HG02571 (cell line): Measurements from ENCODE around the gene MITD1.
"Not testable (repeated sequence)": the region's sequence is repeated elsewhere in the genome, so short reads cannot be mapped to it uniquely, and the experiment has no call there.

Experiments
- ATAC-seq: cut with Tn5 transposase; IDR thresholded peaks from one replicate; pipeline ENCODE4 v1.9.1; 2021; ENCODE audit warnings: mild to moderate bottlenecking, moderate library complexity; ENCODE audit not compliant: unreplicated experiment

Gene MITD1

GRCh38 chr2:99154643-99155536 lies 26.0 kb downstream of the MITD1 start, which contains the start of the genes LIPT1 and TSGA10:
Gene LIPT1 (plus strand): TSS chr2:99154967. CDS start chr2:99161958, 6,991 bp downstream.
Gene TSGA10 (minus strand): TSS chr2:99154942. CDS start chr2:99109439, 45,503 bp downstream.
- peak; percentile 95 for ATAC-seq

GRCh38 chr2:99153921-99154604 lies 26.8 kb downstream of the MITD1 start:
- no peak for ATAC-seq

DNA sequence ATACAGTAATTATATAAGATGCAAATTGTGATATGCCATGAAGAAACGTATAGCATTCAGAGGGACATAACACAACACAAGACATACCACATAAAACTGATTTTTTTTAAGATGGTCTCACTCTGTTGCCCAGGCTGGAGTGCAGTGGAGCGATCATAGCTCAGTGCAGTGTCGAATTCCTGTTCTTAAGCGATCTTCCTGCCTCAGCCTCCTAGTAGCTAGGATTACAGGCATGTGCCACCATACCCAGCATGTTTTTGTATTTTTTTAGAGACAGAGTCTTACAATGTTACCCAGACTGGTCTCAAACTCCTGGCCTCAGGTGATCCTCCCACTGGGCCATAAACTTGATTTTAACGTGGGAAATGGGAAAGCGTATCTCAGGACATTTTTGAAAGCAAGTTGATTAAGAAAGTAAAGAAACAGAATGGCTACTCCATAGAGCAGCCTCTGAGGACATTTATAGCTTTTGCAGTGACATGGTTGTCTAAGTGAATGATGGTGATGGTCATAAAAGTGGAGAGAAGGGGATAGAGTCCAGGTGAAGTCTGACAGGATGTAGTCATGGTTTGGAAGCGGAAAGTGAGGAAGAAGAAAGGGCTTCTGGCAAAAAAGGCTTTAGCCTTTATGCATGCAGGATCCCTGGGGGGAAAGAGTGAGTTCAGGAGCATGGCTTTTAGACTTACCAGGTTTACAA lies 28.5 kb downstream of the MITD1 start:
- no peak for ATAC-seq

DNA sequence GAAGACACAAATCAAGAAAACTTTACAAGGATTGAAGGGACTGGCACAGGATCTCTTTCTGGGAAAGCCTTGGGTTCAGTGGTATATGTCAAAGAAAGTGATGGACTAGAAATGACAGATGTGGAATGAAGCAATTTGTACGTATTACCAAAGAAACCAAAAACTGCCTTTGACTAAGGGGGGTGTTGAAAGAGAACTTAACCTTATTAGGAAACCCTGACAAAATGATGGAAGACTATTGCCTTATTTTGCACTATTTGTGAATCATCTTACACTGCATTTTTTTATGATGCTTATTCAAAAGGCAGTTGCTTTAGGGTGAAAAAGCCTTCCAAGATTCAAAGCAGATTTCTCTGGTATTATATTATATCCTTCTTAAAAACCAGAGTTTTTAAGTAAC lies 30.2 kb downstream of the MITD1 start:
- ATAC-seq, result no peak

GRCh38 chr2:99141110-99142108 lies 39.4 kb downstream of the MITD1 start, which contains the start of gene C2orf15:
Gene C2orf15 (plus strand): TSS chr2:99141707. CDS start chr2:99150559, 8,852 bp downstream.
- ATAC-seq, result peak; percentile 91

- peak; percentile 36 for ATAC-seq
Measured at GRCh38 chr2:99140860-99141109, 40.1 kb downstream of the MITD1 start.

GRCh38 chr2:99140056-99140859 lies 40.6 kb downstream of the MITD1 start:
- no peak for ATAC-seq

DNA sequence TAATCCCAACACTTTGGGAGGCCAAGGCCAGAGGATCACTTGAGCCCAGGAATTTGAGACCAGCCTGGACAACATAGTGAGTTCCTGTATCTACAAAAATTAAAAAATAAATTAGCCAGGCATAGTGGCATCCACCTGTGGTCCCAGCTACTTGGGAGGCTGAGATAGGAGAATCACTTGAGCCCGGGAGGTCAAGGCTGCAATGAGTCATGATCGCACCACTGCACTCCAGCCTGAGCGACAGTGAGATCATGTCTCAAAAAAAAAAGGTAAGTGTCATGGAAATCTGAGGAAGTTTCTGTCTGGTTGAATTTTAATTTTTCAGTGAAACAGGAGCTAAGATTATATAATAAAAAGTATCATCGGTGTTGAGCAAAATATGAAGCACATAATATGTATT lies 41.9 kb downstream of the MITD1 start:
- no peak for ATAC-seq

DNA sequence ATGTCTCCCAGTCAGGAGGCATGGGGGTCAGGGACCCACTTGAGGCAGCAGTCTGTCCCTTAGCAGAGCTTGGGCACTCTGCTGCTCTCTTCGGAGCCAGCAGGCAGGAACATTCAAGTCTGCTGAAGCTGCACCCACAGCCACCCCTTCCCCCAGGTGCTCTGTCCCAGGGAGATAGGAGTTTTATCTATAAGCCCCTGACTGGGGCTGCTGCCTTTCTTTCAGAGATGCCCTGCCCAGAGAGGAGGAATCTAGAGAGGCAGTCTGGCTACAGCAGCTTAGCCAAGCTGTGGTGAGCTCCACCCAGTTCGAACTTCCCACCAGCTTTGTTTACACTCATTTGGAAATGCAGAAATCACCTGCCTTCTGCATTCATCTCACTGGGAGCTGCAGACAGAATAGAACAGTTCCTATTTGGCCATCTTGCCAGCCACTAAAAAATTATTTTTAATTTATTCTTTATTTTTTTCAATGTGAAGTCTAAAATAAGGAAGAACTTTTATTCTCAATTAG lies 45.8 kb downstream of the MITD1 start:
- not testable (repeated sequence) for ATAC-seq

GRCh38 chr2:99127981-99128380 lies 52.9 kb downstream of the MITD1 start:
- ATAC-seq, result no peak
